IMR-90 (cell line): ENCODE data around the gene B4GALT1. TPM values are rescaled to one million over a fixed set of nuclear protein-coding genes. Genes with fewer than 3 reads are reported as not detected.

Source experiments
- ATAC-seq: fragments of 200-7000 bp; cut with Tn5 transposase; 2 replicates; pipeline ENCODE4 v1.9.1; 2020; ENCODE audit warnings: low read depth, mild to moderate bottlenecking, moderate library complexity
- BruUV-seq: library from RNA; stranded (reverse); fragments of 400-500 nt; replicated peaks from 2 replicates; lab custom pipeline; 2021; lab: Mats Ljungman, UMichigan
- CTCF ChIA-PET: fragments of 300-600 bp; formaldehyde crosslinking; extraction: SDS; loops from one replicate; lab custom pipeline; 2021; ENCODE audit warnings: antibody characterized with exemption; lab: Yijun Ruan, JAX
- POLR2A ChIA-PET: fragments of 300-600 bp; sonication (Branson Sonifier 250); formaldehyde crosslinking; loops from one replicate; lab custom pipeline; 2022; ENCODE audit warnings: antibody characterized with exemption; ENCODE audit not compliant: unreplicated experiment; lab: Charles Lee
- DNase-seq: peaks from one replicate; pipeline ENCODE4 v3.0.0; 2013
- H2AFZ ChIP-seq: replicated peaks from 2 replicates; pipeline ENCODE3; 2013; ENCODE audit warnings: low read length, mild to moderate bottlenecking; ENCODE audit not compliant: poor library complexity
- H2AK5ac ChIP-seq: 2 replicates; pipeline ENCODE4 v1.6.1; 2013; ENCODE audit warnings: low read depth, low read length, inconsistent platforms
- H2AK9ac ChIP-seq: replicated peaks from 2 replicates; pipeline ENCODE3; 2013; ENCODE audit warnings: mild to moderate bottlenecking, low read depth, low read length, moderate library complexity; ENCODE audit not compliant: poor library complexity
- H2BK120ac ChIP-seq: 2 replicates; pipeline ENCODE4 v1.6.1; 2013; ENCODE audit warnings: low read depth, low read length, inconsistent platforms
- H2BK15ac ChIP-seq: 3 replicates; pipeline ENCODE4 v1.6.1; 2013; ENCODE audit warnings: low read depth, low read length, inconsistent platforms
- H2BK20ac ChIP-seq: 2 replicates; pipeline ENCODE4 v1.6.1; 2013; ENCODE audit warnings: low read depth, mild to moderate bottlenecking, inconsistent platforms, low read length, moderate library complexity
- H2BK5ac ChIP-seq: 2 replicates; pipeline ENCODE4 v1.6.1; 2013; ENCODE audit warnings: mild to moderate bottlenecking, low read depth, low read length, inconsistent platforms; ENCODE audit not compliant: poor library complexity, severe bottlenecking
- H3K14ac ChIP-seq: replicated peaks from 2 replicates; pipeline ENCODE4 v1.6.1; 2013; ENCODE audit warnings: low read depth, low read length, inconsistent platforms
- H3K18ac ChIP-seq: 2 replicates; pipeline ENCODE4 v1.6.1; 2013; ENCODE audit warnings: low read depth, low read length, control low read depth
- H3K23ac ChIP-seq: 2 replicates; pipeline ENCODE4 v1.6.1; 2013; ENCODE audit warnings: low read depth, low read length, inconsistent platforms
- H3K27ac ChIP-seq: 2 replicates; pipeline ENCODE4 v1.5.1; 2013; ENCODE audit warnings: mild to moderate bottlenecking, control low read depth, low read length; ENCODE audit not compliant: insufficient read depth
- H3K27me3 ChIP-seq: 2 replicates; pipeline ENCODE4 v1.6.1; 2013; ENCODE audit warnings: low read length; ENCODE audit not compliant: control insufficient read depth, insufficient read depth
- H3K36me3 ChIP-seq: 2 replicates; pipeline ENCODE4 v1.6.1; 2013; ENCODE audit warnings: low read length, mixed read lengths; ENCODE audit not compliant: control insufficient read depth, insufficient read depth
- H3K4ac ChIP-seq: 2 replicates; pipeline ENCODE4 v1.6.1; 2013; ENCODE audit warnings: low read depth, low read length, inconsistent platforms
- H3K4me1 ChIP-seq: 2 replicates; pipeline ENCODE4 v1.6.1; 2013; ENCODE audit warnings: low read length, mixed read lengths; ENCODE audit not compliant: control insufficient read depth, insufficient read depth
- H3K4me2 ChIP-seq: 2 replicates; pipeline ENCODE4 v1.6.1; 2013; ENCODE audit warnings: low read depth, mild to moderate bottlenecking, control low read depth, low read length, moderate library complexity
- H3K4me3 ChIP-seq: 2 replicates; pipeline ENCODE4 v1.5.1; 2013; ENCODE audit warnings: low read depth, mild to moderate bottlenecking, control low read depth, low read length, moderate library complexity; ENCODE audit not compliant: insufficient read depth
- H3K56ac ChIP-seq: 2 replicates; pipeline ENCODE4 v1.6.1; 2013; ENCODE audit warnings: low read length, inconsistent platforms; ENCODE audit not compliant: insufficient read depth; ENCODE audit errors: extremely low read depth
- H3K79me1 ChIP-seq, 2 experiments: 2 replicates each; pipeline ENCODE4 v1.6.1; 2013; ENCODE audit warnings: low read length in 2 of 2, inconsistent platforms in 1 of 2, low read depth in 1 of 2
- H3K9ac ChIP-seq: 2 replicates; pipeline ENCODE4 v1.6.1; 2013; ENCODE audit warnings: low read depth, low read length, control low read depth
- H3K9me1 ChIP-seq: 2 replicates; pipeline ENCODE4 v1.6.1; 2013; ENCODE audit warnings: low read length, inconsistent platforms; ENCODE audit not compliant: insufficient read depth
- H3K9me3 ChIP-seq: 2 replicates; pipeline ENCODE4 v1.6.1; 2013; ENCODE audit warnings: low read length; ENCODE audit not compliant: control insufficient read depth, insufficient read depth
- H4K20me1 ChIP-seq: 2 replicates; pipeline ENCODE4 v1.6.1; 2013; ENCODE audit warnings: low read length, inconsistent platforms; ENCODE audit not compliant: insufficient read depth
- H4K5ac ChIP-seq: 2 replicates; pipeline ENCODE4 v1.6.1; 2013; ENCODE audit warnings: mild to moderate bottlenecking, low read depth, low read length, control low read depth
- H4K8ac ChIP-seq, 2 experiments: 2 replicates each; pipeline ENCODE4 v1.6.1; 2013; ENCODE audit warnings: low read depth in 2 of 2, low read length in 2 of 2, control low read depth in 1 of 2, inconsistent platforms in 1 of 2
- H4K91ac ChIP-seq: 2 replicates; pipeline ENCODE4 v1.6.1; 2013; ENCODE audit warnings: low read depth, low read length, inconsistent platforms; ENCODE audit not compliant: insufficient read depth
- BHLHE40 ChIP-seq: fragments of 150-350 bp; IDR thresholded peaks from 2 replicates; pipeline ENCODE4 v1.6.1; 2016; ENCODE audit warnings: mild to moderate bottlenecking, low read depth, low read length
- CEBPB ChIP-seq: IDR thresholded peaks from 2 replicates; pipeline ENCODE4 v1.6.1; 2012; ENCODE audit warnings: low read depth, low read length, improper control_type of control experiment
- CHD1 ChIP-seq: IDR thresholded peaks from 2 replicates; pipeline ENCODE4 v1.6.1; 2012; ENCODE audit warnings: low read depth, low read length, improper control_type of control experiment
- ELK1 ChIP-seq: fragments of 150-350 bp; IDR thresholded peaks from 2 replicates; pipeline ENCODE4 v1.6.1; 2016; ENCODE audit warnings: low read depth, mild to moderate bottlenecking, low read length, moderate library complexity, borderline replicate concordance
- FOS ChIP-seq: fragments of 150-350 bp; IDR thresholded peaks from 2 replicates; pipeline ENCODE4 v1.6.1; 2016; ENCODE audit warnings: low read depth, low read length
- MAZ ChIP-seq: IDR thresholded peaks from 2 replicates; pipeline ENCODE4 v1.6.1; 2012; ENCODE audit warnings: low read depth, mild to moderate bottlenecking, low read length, improper control_type of control experiment, moderate library complexity, borderline replicate concordance
- MXI1 ChIP-seq: IDR thresholded peaks from 2 replicates; pipeline ENCODE4 v1.6.1; 2012; ENCODE audit warnings: low read depth, mild to moderate bottlenecking, low read length, moderate library complexity, borderline replicate concordance
- NFE2L2 ChIP-seq: fragments of 150-350 bp; IDR thresholded peaks from 2 replicates; pipeline ENCODE4 v1.6.1; 2016; ENCODE audit warnings: low read depth, mild to moderate bottlenecking, low read length
- POLR2A ChIP-seq: IDR thresholded peaks from 2 replicates; pipeline ENCODE4 v1.6.1; 2012; ENCODE audit warnings: mild to moderate bottlenecking, low read depth, low read length
- RAD21 ChIP-seq: IDR thresholded peaks from 2 replicates; pipeline ENCODE4 v1.6.1; 2012; ENCODE audit warnings: low read length, improper control_type of control experiment
- RFX5 ChIP-seq: IDR thresholded peaks from 2 replicates; pipeline ENCODE4 v1.8.0; 2012; ENCODE audit warnings: low read depth, mild to moderate bottlenecking, low read length, moderate library complexity
- SMC3 ChIP-seq: fragments of 150-350 bp; IDR thresholded peaks from 2 replicates; pipeline ENCODE4 v1.6.1; 2016; ENCODE audit warnings: low read depth, mild to moderate bottlenecking, antibody characterized with exemption, low read length, moderate library complexity
- WGBS, 2 experiments: methylation state at CpG; one replicate each; pipeline versions ENCODE4 v1.1.5 to v1.1.7; 2013; ENCODE audit warnings: missing lambda C conversion rate in 2 of 2; ENCODE audit not compliant: insufficient read length in 1 of 2; ENCODE audit errors: extremely low coverage in 2 of 2; 5-methylcytosine and 5-hydroxymethylcytosine counted together
- dilution Hi-C: fragments of 300-500 bp; cut with HindIII; formaldehyde crosslinking; loops from one replicate; pipeline ENCODE4 v1.14.3; 2018; ENCODE audit warnings: low sequenced_read_pairs; ENCODE audit not compliant: unreplicated experiment
- in situ Hi-C: fragments of 300-500 bp; cut with MboI; formaldehyde crosslinking; loops from 3 replicates; pipeline ENCODE4 v1.14.3; 2019; ENCODE audit warnings: low sequenced_read_pairs, inconsistent platforms, mixed read lengths
- intact Hi-C: fragments of 100-400 bp; cut with micrococcal nuclease; formaldehyde crosslinking; loops from 2 replicates; pipeline ENCODE4 v1.10.0; 2022
- polyA plus RNA-seq, 3 experiments: library from polyadenylated mRNA; depleted of rRNA; stranded (reverse); fragments of >200 nt; gene quantifications; 2 replicates each; pipeline ENCODE4 v1.2.3, GENCODE V29; 2012; ENCODE audit warnings: low replicate concordance in 1 of 3
- total RNA-seq: library from RNA; depleted of rRNA; stranded (reverse); fragments of >200 nt; gene quantifications from 2 replicates; pipeline ENCODE4 v1.2.3, GENCODE V29; 2012
- TF ChIP-seq, protein P1 (sequence below): fragments of 150-350 bp; IDR thresholded peaks from 2 replicates; pipeline ENCODE4 v1.6.1; 2017; ENCODE audit warnings: mild to moderate bottlenecking, antibody characterized with exemption, low read length, low read depth

B4GALT1 gene
- total and polyA plus RNA-seq, 2 of the 4 experiments (the other 2 are of a cell fraction): 8.8 to 37.8 TPM

GRCh38 chr9:33137781-33138264 is 29.3 kb downstream of the B4GALT1 start:
- in situ Hi-C loops: no loop called here
- intact Hi-C loops: no loop called here
- Histone ChIP-seq H4K91ac (no peak overlapping the region), H3K14ac (no peak overlapping the region), H3K23ac (no peak overlapping the region), H3K9me3 (no peaks in the 10 kb centered on the region), H3K27ac (no peak overlapping the region), H3K4me2 (no peak overlapping the region), H2BK20ac (no peak overlapping the region), H2BK120ac (no peak overlapping the region), H2BK15ac (no peak overlapping the region), H3K56ac (no peak overlapping the region), H4K20me1 (peaks cover 41% of the 10 kb centered on the region), H3K36me3 (peaks cover 14% of the 10 kb centered on the region; the same call in 1 of the 2 replicates), H3K4ac (no peak overlapping the region), H3K4me3 (no peak overlapping the region), H4K8ac (no peak overlapping the region), H3K79me1 (peaks cover 50 to 87% of the 10 kb centered on the region in 2 experiments), H3K4me1 (peaks cover 23% of the 10 kb centered on the region), H2AK5ac (0 out of 2 replicates have a peak overlapping the region, but pooled peaks have one; percentile 28), H4K5ac (no peak overlapping the region), H2AK9ac (no peak overlapping the region), H2BK5ac (no peak overlapping the region), H3K18ac (no peak overlapping the region), H2AFZ (no peak overlapping the region), H3K27me3 (no peaks in the 10 kb centered on the region), H3K9ac (no peak overlapping the region), H3K9me1 (peaks cover 41% of the 10 kb centered on the region)
- dilution Hi-C loops: no loop called here
- DNase-seq (no peak), ATAC-seq (no peak)
- no peak for TF ChIP-seq MXI1
- TF ChIP-seq, protein P1, sequence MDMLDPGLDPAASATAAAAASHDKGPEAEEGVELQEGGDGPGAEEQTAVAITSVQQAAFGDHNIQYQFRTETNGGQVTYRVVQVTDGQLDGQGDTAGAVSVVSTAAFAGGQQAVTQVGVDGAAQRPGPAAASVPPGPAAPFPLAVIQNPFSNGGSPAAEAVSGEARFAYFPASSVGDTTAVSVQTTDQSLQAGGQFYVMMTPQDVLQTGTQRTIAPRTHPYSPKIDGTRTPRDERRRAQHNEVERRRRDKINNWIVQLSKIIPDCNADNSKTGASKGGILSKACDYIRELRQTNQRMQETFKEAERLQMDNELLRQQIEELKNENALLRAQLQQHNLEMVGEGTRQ: no peak
- no peak for TF ChIP-seq FOS
- TF ChIP-seq SMC3: no peak
- TF ChIP-seq CHD1: no peak
- TF ChIP-seq MAZ: no peak
- no peak for TF ChIP-seq RFX5
- no peak for TF ChIP-seq RAD21
- no peak for TF ChIP-seq NFE2L2
- no peak for TF ChIP-seq ELK1
- no peak for TF ChIP-seq BHLHE40
- TF ChIP-seq POLR2A: no peak
- TF ChIP-seq CEBPB: no peak
- CTCF ChIA-PET: no interaction called here
- POLR2A ChIA-PET: no interaction called here
- WGBS, 2 experiments: 50% methylated on average over 2 of the region's 11 CpGs; no CpG with 5 or more reads in 1 of the 2 experiments
- BruUV-seq: no TSS peak
